Parathyroid adenoma (tissue), 2 donors: ENCODE results near the gene PTPRQ.
"Not testable (repeated sequence)": the region's sequence is repeated elsewhere in the genome, so short reads cannot be mapped to it uniquely, and the experiment has no call there.

Experiments
- H2AFZ ChIP-seq: fragments of 300-600 bp; sonication (generic); one replicate; pipeline ENCODE4 v1.7.0; 2017; ENCODE audit warnings: antibody characterized with exemption, mild to moderate bottlenecking
- H3K27ac ChIP-seq: fragments of 300-600 bp; sonication (generic); one replicate; pipeline ENCODE4 v1.7.0; 2017
- H3K27me3 ChIP-seq: fragments of 300-600 bp; sonication (generic); one replicate; pipeline ENCODE4 v1.7.0; 2017; ENCODE audit warnings: low read length; ENCODE audit not compliant: control insufficient read depth, insufficient read depth
- H3K36me3 ChIP-seq: fragments of 300-600 bp; sonication (generic); one replicate; pipeline ENCODE4 v1.7.0; 2017; ENCODE audit warnings: low read length; ENCODE audit not compliant: control insufficient read depth, insufficient read depth
- H3K4me1 ChIP-seq: fragments of 300-600 bp; sonication (generic); one replicate; pipeline ENCODE4 v1.7.0; 2017; ENCODE audit warnings: control low read depth
- H3K4me2 ChIP-seq: fragments of 300-600 bp; sonication (generic); one replicate; pipeline ENCODE4 v1.7.0; 2017; ENCODE audit warnings: low read length
- H3K4me3 ChIP-seq: fragments of 300-600 bp; sonication (generic); one replicate; pipeline ENCODE4 v1.7.0; 2017; ENCODE audit warnings: low read depth, low read length
- H3K79me2 ChIP-seq: fragments of 300-600 bp; sonication (generic); one replicate; pipeline ENCODE4 v1.7.0; 2017; ENCODE audit warnings: control low read depth
- H3K9ac ChIP-seq: fragments of 300-600 bp; sonication (generic); one replicate; pipeline ENCODE4 v1.7.0; 2017; ENCODE audit warnings: mild to moderate bottlenecking
- H3K9me3 ChIP-seq: fragments of 300-600 bp; sonication (generic); one replicate; pipeline ENCODE4 v1.7.0; 2017; ENCODE audit warnings: low read length; ENCODE audit not compliant: control insufficient read depth
- TF ChIP-seq, protein P1 (sequence below): fragments of 300-600 bp; sonication (generic); IDR thresholded peaks from one replicate; pipeline ENCODE4 v1.7.0; 2017; ENCODE audit warnings: antibody characterized with exemption, mild to moderate bottlenecking
- donor health status: primary hyperparathyroidism.

The PTPRQ gene

DNA sequence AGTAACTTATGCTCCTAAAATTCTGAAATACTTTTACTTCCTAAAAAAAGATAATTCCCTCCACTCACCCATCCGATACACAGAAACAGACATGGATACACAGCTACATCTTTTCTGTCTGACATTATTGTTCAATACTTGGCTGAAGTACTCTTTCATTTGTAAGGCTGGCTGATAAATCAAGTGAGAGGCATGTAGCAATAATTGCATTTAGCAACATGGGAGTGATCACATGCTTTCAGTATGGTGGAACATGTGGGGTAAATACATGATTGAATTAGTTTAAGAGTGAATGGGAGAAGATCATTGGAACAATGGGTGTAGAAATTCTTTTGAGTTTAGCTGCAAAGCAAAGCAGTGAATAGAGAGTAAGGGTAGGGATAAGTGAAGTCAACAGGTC lies 25.6 kb downstream of the PTPRQ start:
- Histone ChIP-seq H3K79me2 (no peaks in the 10 kb centered on the region), H3K9me3 (no peaks in the 10 kb centered on the region), H3K4me3 (no peak overlapping the region), H3K27ac (no peak overlapping the region), H3K4me2 (no peak overlapping the region), H3K27me3 (no peaks in the 10 kb centered on the region), H3K4me1 (no peaks in the 10 kb centered on the region), H3K36me3 (no peaks in the 10 kb centered on the region), H3K9ac (no peak overlapping the region), H2AFZ (no peak overlapping the region)
- TF ChIP-seq, protein P1, sequence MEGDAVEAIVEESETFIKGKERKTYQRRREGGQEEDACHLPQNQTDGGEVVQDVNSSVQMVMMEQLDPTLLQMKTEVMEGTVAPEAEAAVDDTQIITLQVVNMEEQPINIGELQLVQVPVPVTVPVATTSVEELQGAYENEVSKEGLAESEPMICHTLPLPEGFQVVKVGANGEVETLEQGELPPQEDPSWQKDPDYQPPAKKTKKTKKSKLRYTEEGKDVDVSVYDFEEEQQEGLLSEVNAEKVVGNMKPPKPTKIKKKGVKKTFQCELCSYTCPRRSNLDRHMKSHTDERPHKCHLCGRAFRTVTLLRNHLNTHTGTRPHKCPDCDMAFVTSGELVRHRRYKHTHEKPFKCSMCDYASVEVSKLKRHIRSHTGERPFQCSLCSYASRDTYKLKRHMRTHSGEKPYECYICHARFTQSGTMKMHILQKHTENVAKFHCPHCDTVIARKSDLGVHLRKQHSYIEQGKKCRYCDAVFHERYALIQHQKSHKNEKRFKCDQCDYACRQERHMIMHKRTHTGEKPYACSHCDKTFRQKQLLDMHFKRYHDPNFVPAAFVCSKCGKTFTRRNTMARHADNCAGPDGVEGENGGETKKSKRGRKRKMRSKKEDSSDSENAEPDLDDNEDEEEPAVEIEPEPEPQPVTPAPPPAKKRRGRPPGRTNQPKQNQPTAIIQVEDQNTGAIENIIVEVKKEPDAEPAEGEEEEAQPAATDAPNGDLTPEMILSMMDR: no peak

- Histone ChIP-seq H3K4me2 (no peak overlapping the region), H3K9ac (no peak overlapping the region), H3K27ac (no peak overlapping the region), H3K4me3 (no peak overlapping the region), H3K36me3 (no peaks in the 10 kb centered on the region), H3K27me3 (no peaks in the 10 kb centered on the region), H2AFZ (no peak overlapping the region), H3K4me1 (no peaks in the 10 kb centered on the region), H3K9me3 (no peaks in the 10 kb centered on the region), H3K79me2 (no peaks in the 10 kb centered on the region)
- TF ChIP-seq, protein P1: no peak
These were observed 26.4 kb downstream of the PTPRQ start for GRCh38 chr12:80470403-80470802.

DNA sequence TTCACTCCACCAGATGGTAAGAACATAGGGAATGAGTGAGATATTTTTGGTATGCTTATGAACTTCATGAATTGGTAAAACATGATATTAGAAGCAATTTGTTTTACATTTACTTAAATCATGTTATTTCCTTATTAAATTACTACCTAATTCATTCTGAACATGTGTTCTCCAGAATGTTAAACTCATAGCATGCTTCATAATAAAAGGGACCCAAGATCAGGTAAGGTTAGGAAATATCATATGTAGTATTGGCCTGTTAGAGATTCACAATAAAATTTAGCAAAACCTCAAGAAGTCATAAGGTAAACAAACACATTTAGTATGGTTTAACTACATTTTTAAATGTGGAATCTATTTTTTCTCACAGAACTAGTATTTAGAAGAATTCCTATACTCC lies 28.2 kb downstream of the PTPRQ start:
- H3K9ac ChIP-seq: no peak overlapping the region
- H3K36me3 ChIP-seq: no peaks in the 10 kb centered on the region
- no peaks in the 10 kb centered on the region for H3K4me1 ChIP-seq
- H3K27ac ChIP-seq: no peak overlapping the region
- H3K9me3 ChIP-seq: no peaks in the 10 kb centered on the region
- H3K4me3 ChIP-seq: no peak overlapping the region
- TF ChIP-seq, protein P1: no peak
- H2AFZ ChIP-seq: no peak overlapping the region
- H3K4me2 ChIP-seq: no peak overlapping the region
- no peaks in the 10 kb centered on the region for H3K79me2 ChIP-seq
- H3K27me3 ChIP-seq: no peaks in the 10 kb centered on the region

- Histone ChIP-seq H3K4me2 (no peak overlapping the region), H3K4me3 (no peak overlapping the region), H3K36me3 (no peaks in the 10 kb centered on the region), H3K4me1 (no peaks in the 10 kb centered on the region), H3K9me3 (no peaks in the 10 kb centered on the region), H3K27ac (no peak overlapping the region), H3K27me3 (no peaks in the 10 kb centered on the region), H3K79me2 (no peaks in the 10 kb centered on the region), H3K9ac (no peak overlapping the region), H2AFZ (no peak overlapping the region)
- TF ChIP-seq, protein P1: no peak
These were observed 29.0 kb downstream of the PTPRQ start for GRCh38 chr12:80472911-80473500.

- not testable (repeated sequence) for H3K4me3 ChIP-seq, H3K4me2 ChIP-seq, H3K9me3 ChIP-seq, H3K79me2 ChIP-seq, H2AFZ ChIP-seq, H3K27me3 ChIP-seq, H3K9ac ChIP-seq, H3K27ac ChIP-seq, H3K4me1 ChIP-seq, H3K36me3 ChIP-seq
These were observed 33.6 kb downstream of the PTPRQ start for GRCh38 chr12:80477521-80478145.
